GM12801 (cell line): ENCODE data around the gene TRMT2A.

Experiments used
- TF ChIP-seq, protein P1 (sequence below): IDR thresholded peaks from one replicate; pipeline ENCODE4 v1.5.1; 2011; ENCODE audit warnings: control low read depth; ENCODE audit not compliant: insufficient read length; ENCODE audit errors: extremely low read depth

TRMT2A gene

DNA sequence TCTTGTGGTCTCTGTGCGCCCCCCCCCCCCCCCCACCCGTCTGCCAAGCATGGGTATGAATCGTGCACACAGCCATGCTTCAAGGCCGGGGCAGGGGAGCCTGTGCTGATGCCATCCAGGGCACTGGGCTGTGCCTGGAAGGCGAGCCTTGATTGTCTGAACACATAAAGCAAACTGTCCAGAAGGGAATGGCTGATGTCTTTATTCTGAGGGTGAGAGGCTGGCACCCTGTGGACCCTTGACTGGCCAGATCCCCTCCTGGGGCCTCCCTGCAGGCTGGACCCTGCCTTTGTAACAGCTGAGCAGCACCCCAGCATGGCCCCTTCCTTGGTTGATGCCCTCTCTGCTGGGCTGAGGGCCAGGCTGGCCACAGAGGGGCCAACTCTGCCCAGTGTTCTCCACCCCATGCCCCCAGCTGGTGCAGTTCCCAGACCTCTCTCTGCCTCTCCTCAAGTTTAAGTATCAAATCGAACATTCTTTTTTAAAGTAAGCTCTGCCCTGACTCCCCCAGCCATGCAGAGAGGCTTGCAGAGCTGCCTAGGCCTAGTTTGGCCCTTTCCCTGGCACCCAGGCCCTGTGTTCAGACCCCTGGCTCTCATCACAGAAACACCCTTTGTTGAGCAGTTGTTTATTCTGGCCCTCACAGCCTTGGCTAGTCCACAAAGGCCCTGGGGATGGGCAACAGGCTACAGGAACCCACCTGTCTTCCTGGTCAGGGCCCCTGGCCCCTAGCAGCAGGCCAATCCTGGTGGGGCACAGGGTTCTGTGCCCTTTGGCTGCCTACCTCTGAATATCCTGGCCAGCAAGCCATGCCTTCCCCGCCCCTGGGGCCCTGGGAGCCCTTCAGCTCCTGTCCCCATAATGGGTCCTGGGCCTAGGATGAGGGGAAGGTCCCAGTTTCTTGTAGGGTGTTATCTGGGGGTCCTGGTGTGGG lies 5.1 kb downstream of the TRMT2A start:
- TF ChIP-seq, protein P1, sequence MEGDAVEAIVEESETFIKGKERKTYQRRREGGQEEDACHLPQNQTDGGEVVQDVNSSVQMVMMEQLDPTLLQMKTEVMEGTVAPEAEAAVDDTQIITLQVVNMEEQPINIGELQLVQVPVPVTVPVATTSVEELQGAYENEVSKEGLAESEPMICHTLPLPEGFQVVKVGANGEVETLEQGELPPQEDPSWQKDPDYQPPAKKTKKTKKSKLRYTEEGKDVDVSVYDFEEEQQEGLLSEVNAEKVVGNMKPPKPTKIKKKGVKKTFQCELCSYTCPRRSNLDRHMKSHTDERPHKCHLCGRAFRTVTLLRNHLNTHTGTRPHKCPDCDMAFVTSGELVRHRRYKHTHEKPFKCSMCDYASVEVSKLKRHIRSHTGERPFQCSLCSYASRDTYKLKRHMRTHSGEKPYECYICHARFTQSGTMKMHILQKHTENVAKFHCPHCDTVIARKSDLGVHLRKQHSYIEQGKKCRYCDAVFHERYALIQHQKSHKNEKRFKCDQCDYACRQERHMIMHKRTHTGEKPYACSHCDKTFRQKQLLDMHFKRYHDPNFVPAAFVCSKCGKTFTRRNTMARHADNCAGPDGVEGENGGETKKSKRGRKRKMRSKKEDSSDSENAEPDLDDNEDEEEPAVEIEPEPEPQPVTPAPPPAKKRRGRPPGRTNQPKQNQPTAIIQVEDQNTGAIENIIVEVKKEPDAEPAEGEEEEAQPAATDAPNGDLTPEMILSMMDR = no peak

DNA sequence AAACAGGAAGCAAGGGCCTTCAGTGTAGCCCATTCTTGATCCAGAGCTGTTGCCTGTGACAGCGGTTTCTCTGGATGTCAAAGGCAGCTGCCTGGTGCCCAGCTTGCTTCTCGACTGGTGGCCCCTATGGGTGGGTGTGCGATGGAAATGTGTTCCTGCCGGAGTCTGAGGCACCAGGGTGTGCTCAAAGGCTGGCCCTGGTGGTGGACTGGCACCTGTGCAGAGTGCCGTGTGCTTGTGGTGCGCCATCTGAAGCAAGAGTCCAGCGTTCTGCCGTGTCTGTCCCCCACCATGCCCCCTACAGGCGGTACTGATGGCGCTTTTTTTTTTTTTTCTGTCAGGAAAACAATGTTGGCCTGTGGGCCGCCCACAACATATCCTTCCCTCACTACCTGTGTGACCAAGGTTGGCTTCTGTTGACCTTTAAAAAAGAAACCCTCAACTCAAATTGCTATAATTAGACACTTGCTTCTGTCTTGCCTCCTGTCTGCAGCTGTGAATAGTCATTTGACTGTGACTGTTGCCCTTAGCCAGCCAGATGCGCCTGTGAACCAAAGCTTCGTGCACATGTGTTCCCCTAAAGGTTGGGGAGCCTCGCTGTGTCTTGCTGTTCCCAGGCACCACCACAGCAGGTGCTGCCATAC lies 5.9 kb downstream of the TRMT2A start:
- TF ChIP-seq, protein P1 = no peak

DNA sequence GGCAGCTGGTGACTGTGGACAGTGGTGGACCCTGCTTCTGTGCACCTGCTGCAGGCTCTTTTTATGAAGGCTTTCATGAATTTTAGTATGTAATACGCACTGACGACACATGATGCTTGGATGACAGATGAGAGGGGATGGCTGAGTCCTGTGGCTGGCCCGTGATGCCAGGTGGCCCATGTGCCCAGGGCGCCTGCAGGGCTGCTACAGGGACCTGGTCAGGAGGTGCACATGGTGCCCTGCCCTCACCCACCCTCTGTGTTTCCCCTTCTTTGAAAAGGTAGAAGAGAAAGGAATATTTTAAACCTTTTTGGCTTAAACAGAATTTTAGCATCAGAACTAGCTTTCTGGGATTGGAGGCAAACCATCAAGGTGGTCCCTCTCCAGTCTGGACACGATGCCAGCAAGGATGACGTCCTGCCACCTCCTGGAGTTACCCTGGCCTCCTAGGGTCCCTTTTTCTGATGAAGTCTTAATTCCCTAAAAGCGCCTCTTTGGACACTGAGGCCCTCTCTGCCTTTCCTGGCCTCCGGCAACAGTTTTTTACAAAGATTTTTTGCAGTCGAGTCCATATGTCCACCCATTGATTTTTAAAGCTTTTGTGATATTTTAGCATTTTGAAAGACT lies 6.6 kb downstream of the TRMT2A start:
- TF ChIP-seq, protein P1 = no peak

DNA sequence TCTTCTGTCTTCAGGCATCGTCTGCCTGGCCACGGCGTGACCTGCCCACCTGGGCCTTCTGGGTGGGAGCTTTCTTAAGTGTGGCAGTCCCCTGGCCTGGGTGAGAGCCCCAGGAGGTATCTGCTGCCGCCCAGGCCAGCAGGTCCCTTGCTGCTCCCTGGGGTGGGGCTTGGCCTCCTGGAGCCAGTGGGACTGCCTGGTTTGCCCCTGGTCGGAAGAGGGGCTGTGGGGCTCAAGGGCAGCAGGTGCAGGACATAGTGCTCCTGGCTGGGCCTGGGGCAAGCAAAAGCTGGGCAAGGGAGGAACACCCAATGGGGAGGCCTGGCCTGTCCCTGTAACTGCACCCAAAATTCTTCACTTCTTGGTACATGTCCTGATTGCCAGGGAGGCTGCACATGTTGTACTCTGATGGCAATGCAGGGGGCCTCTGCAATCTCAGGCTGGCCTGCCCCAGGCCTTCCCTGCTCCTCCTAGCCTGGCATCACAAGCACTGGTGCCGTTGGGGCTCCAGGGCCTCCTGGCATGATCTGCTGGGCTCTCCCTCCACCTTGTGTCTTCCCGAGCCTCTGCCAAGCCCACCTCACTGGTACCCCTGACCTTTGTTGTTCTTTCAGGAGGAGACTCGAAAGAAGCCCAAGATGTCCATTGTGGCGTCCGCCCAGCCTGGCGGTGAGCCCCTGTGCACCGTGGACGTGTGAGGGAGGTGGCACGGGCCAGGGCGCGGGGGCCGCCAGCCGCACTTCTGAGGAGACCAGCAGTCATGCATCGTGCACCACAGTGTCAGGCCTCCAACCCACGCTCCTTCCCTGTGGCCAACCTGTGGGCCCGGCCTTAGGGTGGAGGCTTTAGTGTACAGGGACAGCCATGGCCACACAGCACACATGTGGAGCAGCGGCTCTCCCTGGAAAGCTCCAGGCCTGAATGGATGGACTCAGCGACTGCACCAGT lies 7.3 kb downstream of the TRMT2A start:
- TF ChIP-seq, protein P1 = no peak

DNA sequence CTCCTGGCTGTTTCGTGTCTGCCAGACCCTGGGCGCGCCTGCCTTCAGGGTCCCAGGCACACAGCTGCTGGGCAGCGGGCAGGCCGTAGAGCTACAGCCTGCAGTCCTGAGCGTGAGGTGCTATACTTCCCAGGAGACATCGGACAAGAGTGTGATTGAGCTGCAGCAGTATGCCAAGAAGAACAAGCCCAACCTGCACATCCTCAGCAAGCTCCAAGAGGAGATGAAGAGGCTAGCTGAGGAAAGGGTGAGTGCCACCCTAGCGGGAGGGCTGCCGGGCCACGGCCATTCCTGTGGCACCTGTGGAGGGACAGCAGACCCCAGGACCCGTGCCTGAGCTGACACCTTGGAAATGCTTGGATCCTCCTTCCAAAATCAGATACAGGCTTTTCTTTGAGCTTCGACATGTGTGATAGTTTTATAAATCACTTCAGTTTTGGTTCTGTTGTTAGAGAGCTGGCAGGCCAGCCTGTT lies 8.2 kb downstream of the TRMT2A start:
- TF ChIP-seq, protein P1 = no peak

DNA sequence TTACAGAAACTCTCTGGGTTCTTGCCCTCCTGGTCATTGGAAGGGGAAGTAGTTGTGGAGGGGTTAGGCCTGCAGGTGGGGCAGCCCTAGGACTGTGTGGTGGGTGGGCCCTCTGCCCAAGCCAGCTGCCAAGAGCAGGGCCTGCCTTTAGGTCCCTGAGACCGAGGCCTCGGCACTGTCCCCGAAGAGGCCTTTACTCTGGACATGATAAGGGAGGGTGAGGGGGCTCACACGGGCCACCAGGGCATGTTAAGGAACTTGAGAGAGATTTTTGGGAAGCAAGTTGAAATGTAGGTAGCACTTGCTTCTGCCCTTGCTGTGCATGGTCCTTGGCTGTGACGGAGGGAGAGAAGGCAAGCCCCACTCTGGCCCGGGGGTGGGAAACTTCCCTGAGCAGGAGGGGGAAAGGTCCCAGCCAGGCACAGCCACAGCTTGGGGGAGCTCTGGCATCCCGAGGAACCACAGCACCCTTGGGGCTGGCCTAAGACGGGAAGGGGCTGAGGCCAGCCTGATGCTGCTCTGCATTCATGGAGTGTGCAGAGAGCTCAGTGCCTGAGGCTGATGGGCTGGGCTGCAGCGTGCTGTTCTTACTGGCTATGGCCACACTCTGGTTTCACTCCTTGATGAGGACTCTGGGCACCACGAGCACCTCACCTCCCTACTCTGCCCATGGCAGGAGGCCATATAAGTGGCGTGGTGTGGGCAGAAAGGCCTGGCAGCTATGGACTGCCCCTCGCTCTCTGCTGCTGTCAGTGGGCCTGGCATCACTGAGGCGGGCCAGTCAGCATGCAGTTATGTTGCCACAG lies 8.9 kb downstream of the TRMT2A start:
- TF ChIP-seq, protein P1 = no peak
